Smooth muscle cell (in vitro differentiated cells): ENCODE data around the gene ANO1. TPM values are rescaled to one million over a fixed set of nuclear protein-coding genes. Genes with fewer than 3 reads are reported as not detected.

Experiments used
- DNase-seq: peaks from one replicate; lab custom pipeline; 2025; ENCODE audit not compliant: unreplicated experiment; lab: John Stamatoyannopoulos, UW
- H2AFZ ChIP-seq: fragments of 200-600 bp; sonication (generic); 2 replicates; pipeline ENCODE4 v1.6.0; 2016; ENCODE audit warnings: antibody characterized with exemption, low read depth, mild to moderate bottlenecking
- H3F3A ChIP-seq: fragments of 200-600 bp; sonication (generic); 2 replicates; pipeline ENCODE4 v1.6.0; 2017; ENCODE audit warnings: antibody characterized with exemption, low read depth
- H3K27ac ChIP-seq: fragments of 200-600 bp; sonication (generic); 2 replicates; pipeline ENCODE4 v1.5.1; 2016; ENCODE audit warnings: low read depth, mild to moderate bottlenecking
- H3K27me3 ChIP-seq: fragments of 200-600 bp; sonication (generic); 2 replicates; pipeline ENCODE4 v1.6.1; 2016; ENCODE audit warnings: low read depth, mild to moderate bottlenecking
- H3K36me3 ChIP-seq: fragments of 200-600 bp; sonication (generic); 2 replicates; pipeline ENCODE4 v1.5.1; 2016; ENCODE audit warnings: low read depth
- H3K4me1 ChIP-seq: fragments of 200-600 bp; sonication (generic); 2 replicates; pipeline ENCODE4 v1.5.1; 2016; ENCODE audit warnings: low read depth
- H3K4me2 ChIP-seq: fragments of 200-600 bp; sonication (generic); 2 replicates; pipeline ENCODE4 v1.6.0; 2016; ENCODE audit warnings: mild to moderate bottlenecking
- H3K4me3 ChIP-seq: fragments of 200-600 bp; sonication (generic); 2 replicates; pipeline ENCODE4 v1.5.1; 2016; ENCODE audit warnings: mild to moderate bottlenecking
- H3K79me2 ChIP-seq: fragments of 200-600 bp; sonication (generic); 2 replicates; pipeline ENCODE4 v1.6.0; 2016; ENCODE audit warnings: low read depth, mild to moderate bottlenecking
- H3K9ac ChIP-seq: fragments of 200-600 bp; sonication (generic); 2 replicates; pipeline ENCODE4 v1.6.0; 2016; ENCODE audit warnings: low read depth
- H3K9me3 ChIP-seq: fragments of 200-600 bp; sonication (generic); replicated peaks from 2 replicates; pipeline ENCODE4 v1.5.1; 2016; ENCODE audit warnings: low read depth
- H4K20me1 ChIP-seq: fragments of 200-600 bp; sonication (generic); 2 replicates; pipeline ENCODE4 v1.6.0; 2016; ENCODE audit warnings: low read depth
- CTCF ChIP-seq: fragments of 200-600 bp; sonication (generic); IDR thresholded peaks from 2 replicates; pipeline ENCODE4 v1.5.1; 2017; ENCODE audit warnings: borderline replicate concordance, mild to moderate bottlenecking, antibody characterized with exemption; ENCODE audit not compliant: insufficient read depth, poor library complexity, severe bottlenecking
- WGBS: methylation state at CpG from one replicate; pipeline ENCODE4 v1.1.7; 2016; ENCODE audit warnings: low lambda C conversion rate; 5-methylcytosine and 5-hydroxymethylcytosine counted together
- polyA plus RNA-seq: library from polyadenylated mRNA; unstranded; fragments of >200 nt; fragmentation: Nextera tagmentation; extraction: Ambion mirVana; gene quantifications from 2 replicates; pipeline ENCODE4 v1.2.1, GENCODE V29; 2016
- total RNA-seq: library from RNA; depleted of rRNA; stranded (reverse); fragments of >200 nt; gene quantifications from 2 replicates; pipeline ENCODE4 v1.2.3, GENCODE V29; 2014

The ANO1 gene
- total and polyA plus RNA-seq, 2 experiments from 2014 or later: 93.4 to 133 TPM

DNA sequence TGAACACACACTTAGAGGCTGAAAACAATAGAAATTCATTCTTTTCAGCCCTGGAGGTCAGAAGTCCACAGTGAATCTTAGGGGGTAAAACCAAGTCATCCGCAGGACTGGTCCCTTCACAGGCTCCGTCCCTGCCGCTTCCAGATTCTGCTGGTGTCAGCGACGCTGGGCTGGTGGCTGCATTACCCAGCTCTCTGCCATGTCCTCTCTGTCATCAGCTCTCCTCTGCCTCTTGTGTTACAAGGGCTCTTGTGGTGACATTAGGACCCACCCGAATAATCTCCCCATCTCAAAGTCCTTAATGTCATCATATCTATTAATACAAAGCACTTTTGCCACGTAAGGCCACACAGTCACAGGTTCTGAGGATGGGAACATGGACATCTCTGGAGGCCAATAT lies 47.7 kb upstream of the ANO1 start:
- Histone ChIP-seq H3K4me1 (no peaks in the 10 kb centered on the region), H3K4me2 (no peak overlapping the region), H3K27me3 (no peaks in the 10 kb centered on the region), H3K79me2 (no peaks in the 10 kb centered on the region), H4K20me1 (no peaks in the 10 kb centered on the region), H3F3A (no peaks in the 10 kb centered on the region), H3K4me3 (no peak overlapping the region), H3K9me3 (no peaks in the 10 kb centered on the region), H2AFZ (no peak overlapping the region), H3K9ac (no peak overlapping the region), H3K27ac (no peak overlapping the region), H3K36me3 (no peaks in the 10 kb centered on the region)
- TF ChIP-seq CTCF: no peak
- DNase-seq: no peak
- 92% methylated on average over 7 of the region's 7 CpGs for WGBS

- no peaks in the 10 kb centered on the region for H3K27me3 ChIP-seq
- no peak overlapping the region for H3K4me2 ChIP-seq
- no peaks in the 10 kb centered on the region for H3K9me3 ChIP-seq
- H3K79me2 ChIP-seq: no peaks in the 10 kb centered on the region
- H2AFZ ChIP-seq: no peak overlapping the region
- H4K20me1 ChIP-seq: no peaks in the 10 kb centered on the region
- no peak overlapping the region for H3K9ac ChIP-seq
- H3F3A ChIP-seq: no peaks in the 10 kb centered on the region
- H3K4me3 ChIP-seq: no peak overlapping the region
- 84% methylated on average over 18 of the region's 18 CpGs for WGBS
- H3K27ac ChIP-seq: no peak overlapping the region
- TF ChIP-seq CTCF: no peak
- no peaks in the 10 kb centered on the region for H3K4me1 ChIP-seq
- no peak for DNase-seq
- no peaks in the 10 kb centered on the region for H3K36me3 ChIP-seq
Measured at GRCh38 chr11:70031631-70032469, 46.3 kb upstream of the ANO1 start.

- Histone ChIP-seq H2AFZ (no peak overlapping the region), H3K27me3 (no peaks in the 10 kb centered on the region), H3K27ac (no peak overlapping the region), H3K79me2 (no peaks in the 10 kb centered on the region), H3K4me1 (no peaks in the 10 kb centered on the region), H4K20me1 (no peaks in the 10 kb centered on the region), H3K9me3 (no peaks in the 10 kb centered on the region), H3K36me3 (no peaks in the 10 kb centered on the region), H3K4me3 (no peak overlapping the region), H3K4me2 (no peak overlapping the region), H3F3A (no peaks in the 10 kb centered on the region), H3K9ac (no peak overlapping the region)
- DNase-seq: no peak
- no peak for TF ChIP-seq CTCF
- WGBS: 91% methylated on average over 4 of the region's 6 CpGs
Measured at GRCh38 chr11:70032470-70032795, 45.7 kb upstream of the ANO1 start.
